Skeletal muscle tissue (tissue), 4 donors: ENCODE data around the gene U2AF2. TPM values are rescaled to one million over a fixed set of nuclear protein-coding genes. Genes with fewer than 3 reads are reported as not detected.

ENCODE experiments used
- H3K27ac ChIP-seq: one replicate; pipeline ENCODE4 v1.7.0; 2013; ENCODE audit warnings: mild to moderate bottlenecking, low read depth, low read length, inconsistent platforms
- H3K27me3 ChIP-seq, 3 donors: one replicate each; pipeline ENCODE4 v1.7.0; 2013; ENCODE audit warnings: low read length in 3 of 3; ENCODE audit not compliant: control insufficient read depth in 3 of 3, insufficient read depth in 3 of 3
- H3K36me3 ChIP-seq, 3 donors: one replicate each; pipeline ENCODE4 v1.7.0; 2013; ENCODE audit warnings: low read length in 3 of 3; ENCODE audit not compliant: control insufficient read depth in 3 of 3, insufficient read depth in 3 of 3
- H3K4me1 ChIP-seq, 3 donors: one replicate each; pipeline ENCODE4 v1.7.0; 2013; ENCODE audit warnings: low read length in 3 of 3, mild to moderate bottlenecking in 3 of 3; ENCODE audit not compliant: control insufficient read depth in 3 of 3, insufficient read depth in 3 of 3
- H3K4me3 ChIP-seq, 3 donors: one replicate each; pipeline ENCODE4 v1.7.0; 2013; ENCODE audit warnings: low read length in 3 of 3
- H3K9ac ChIP-seq, 3 donors: one replicate each; pipeline ENCODE4 v1.7.0; 2013; ENCODE audit warnings: low read length in 3 of 3, mild to moderate bottlenecking in 3 of 3, moderate library complexity in 2 of 3, low read depth in 1 of 3
- H3K9me3 ChIP-seq, 3 donors: one replicate each; pipeline ENCODE4 v1.7.0; 2013; ENCODE audit warnings: low read length in 3 of 3; ENCODE audit not compliant: control insufficient read depth in 3 of 3
- total RNA-seq: library from RNA; depleted of rRNA; stranded (reverse); fragments of >200 nt; gene quantifications from one replicate; pipeline ENCODE4 v1.2.3, GENCODE V29; 2014
- donor health status: Osteomylitis.

The U2AF2 gene
- total RNA-seq, 1 donor from 2014 or later, result 52.2 TPM

GRCh38 chr19:55621205-55621672 lies 33.6 kb upstream of the U2AF2 start:
- peaks cover 16 to 22% (median 18%) of the 10 kb centered on the region in 3 donors for H3K36me3 ChIP-seq
- H3K9me3 ChIP-seq, result no peaks in the 10 kb centered on the region
- peak overlapping the region; percentile 6 for H3K27ac ChIP-seq
- peaks cover 37 to 53% (median 48%) of the 10 kb centered on the region in 3 donors for H3K4me1 ChIP-seq
- H3K4me3 ChIP-seq, result no peak overlapping the region
- no peaks in the 10 kb centered on the region for H3K27me3 ChIP-seq
- H3K9ac ChIP-seq, result peak overlapping the region in 1 of 3 donors; percentile 33

- H3K36me3 ChIP-seq, result peaks cover 11 to 17% (median 13%) of the 10 kb centered on the region in 3 donors
- peak overlapping the region; percentile 90 for H3K27ac ChIP-seq
- H3K4me3 ChIP-seq, result no peak overlapping the region
- H3K4me1 ChIP-seq, result peaks cover 37 to 53% (median 48%) of the 10 kb centered on the region in 3 donors
- no peaks in the 10 kb centered on the region for H3K9me3 ChIP-seq
- H3K27me3 ChIP-seq, result no peaks in the 10 kb centered on the region
- H3K9ac ChIP-seq, result no peak overlapping the region
Measured at GRCh38 chr19:55621673-55622231, 33.1 kb upstream of the U2AF2 start.

GRCh38 chr19:55622242-55622969 lies 32.4 kb upstream of the U2AF2 start:
- Histone ChIP-seq H3K4me3 (peak overlapping the region in 2 of 3 donors; percentile 22 to 23), H3K27ac (peak overlapping the region; percentile 90), H3K9ac (peak overlapping the region in 1 of 3 donors; percentile 54), H3K4me1 (peaks cover 37 to 53% (median 48%) of the 10 kb centered on the region in 3 donors), H3K9me3 (no peaks in the 10 kb centered on the region), H3K27me3 (no peaks in the 10 kb centered on the region), H3K36me3 (peaks cover 8 to 12% (median 9%) of the 10 kb centered on the region in 3 donors)

GRCh38 chr19:55623130-55623529 lies 31.7 kb upstream of the U2AF2 start:
- H3K4me1 ChIP-seq, result peaks cover 37 to 53% (median 48%) of the 10 kb centered on the region in 3 donors

GRCh38 chr19:55623561-55623960 lies 31.3 kb upstream of the U2AF2 start:
- H3K27ac ChIP-seq, result peak overlapping the region; percentile 90
- peak overlapping the region; percentile 68 to 87 (median 69) for H3K9ac ChIP-seq
- no peaks in the 10 kb centered on the region for H3K9me3 ChIP-seq
- H3K4me3 ChIP-seq, result peak overlapping the region; percentile 1 to 72 (median 23)
- H3K27me3 ChIP-seq, result no peaks in the 10 kb centered on the region
- H3K36me3 ChIP-seq, result peaks cover 4 to 8% (median 6%) of the 10 kb centered on the region in 3 donors
- H3K4me1 ChIP-seq, result peaks cover 36 to 51% (median 47%) of the 10 kb centered on the region in 3 donors

More at GRCh38 chr19:55623130-55623529, 31.7 kb upstream of the U2AF2 start:
- Histone ChIP-seq H3K27me3 (no peaks in the 10 kb centered on the region), H3K9ac (peak overlapping the region; percentile 43 to 69 (median 68)), H3K4me3 (peak overlapping the region; percentile 1 to 72 (median 23)), H3K9me3 (no peaks in the 10 kb centered on the region), H3K36me3 (peaks cover 4 to 8% (median 6%) of the 10 kb centered on the region in 3 donors), H3K27ac (peak overlapping the region; percentile 90)

GRCh38 chr19:55624109-55625003 lies 30.5 kb upstream of the U2AF2 start, which contains the start of gene ZNF784:
TSS of gene ZNF784 (minus strand) at chr19:55624566. CDS start at chr19:55624561, 5 bp downstream.
- peak within 1 kb of the TSS; percentile 75 to 85 (median 77) for H3K4me3 ChIP-seq
- H3K27ac ChIP-seq, result peak within 1 kb of the TSS; percentile 90
- H3K9ac ChIP-seq, result peak within 1 kb of the TSS; percentile 76 to 87 (median 85)
- no peaks in the 10 kb centered on the region for H3K9me3 ChIP-seq
- peaks cover 33 to 45% (median 43%) of the 10 kb centered on the region in 3 donors for H3K4me1 ChIP-seq
- H3K27me3 ChIP-seq, result no peaks in the 10 kb centered on the region
- peaks cover 4 to 8% (median 6%) of the 10 kb centered on the region in 3 donors for H3K36me3 ChIP-seq

GRCh38 chr19:55625004-55625326 lies 29.9 kb upstream of the U2AF2 start:
- Histone ChIP-seq H3K4me1 (peaks cover 27 to 39% (median 39%) of the 10 kb centered on the region in 3 donors), H3K27me3 (no peaks in the 10 kb centered on the region), H3K9me3 (no peaks in the 10 kb centered on the region), H3K36me3 (peaks cover 4 to 8% (median 6%) of the 10 kb centered on the region in 3 donors), H3K9ac (peak overlapping the region in 2 of 3 donors; percentile 62 to 76), H3K4me3 (peak overlapping the region; percentile 75 to 85 (median 77)), H3K27ac (peak overlapping the region; percentile 90)

- Histone ChIP-seq H3K4me1 (peaks cover 15 to 25% (median 25%) of the 10 kb centered on the region in 3 donors), H3K27ac (no peak overlapping the region), H3K4me3 (no peak overlapping the region), H3K36me3 (peaks cover 0 to 3% (median 0%) of the 10 kb centered on the region in 3 donors), H3K27me3 (no peaks in the 10 kb centered on the region), H3K9ac (no peak overlapping the region), H3K9me3 (no peaks in the 10 kb centered on the region)
Measured at GRCh38 chr19:55626350-55626749, 28.5 kb upstream of the U2AF2 start.

GRCh38 chr19:55632463-55632834 lies 22.4 kb upstream of the U2AF2 start:
- H3K9ac ChIP-seq, result peak overlapping the region in 1 of 3 donors; percentile 54

More at GRCh38 chr19:55632463-55632834, 22.4 kb upstream of the U2AF2 start:
- Histone ChIP-seq H3K4me3 (no peak overlapping the region), H3K4me1 (peaks cover 27 to 34% (median 33%) of the 10 kb centered on the region in 3 donors), H3K9me3 (no peaks in the 10 kb centered on the region), H3K36me3 (peaks cover 0 to 2% (median 0%) of the 10 kb centered on the region in 3 donors), H3K27ac (peak overlapping the region; percentile 36), H3K27me3 (no peaks in the 10 kb centered on the region)
